Stomach (tissue), 9 donors: ENCODE results near the gene ATP2A3. TPM values are rescaled to one million over a fixed set of nuclear protein-coding genes. Genes with fewer than 3 reads are reported as not detected.
"Not testable (repeated sequence)": the region's sequence is repeated elsewhere in the genome, so short reads cannot be mapped to it uniquely, and the experiment has no call there.

Experiments used
- DNase-seq, 2 donors: peaks; one replicate each; pipeline versions ENCODE4 v3.0.0 to v3.0.0-alpha.2; 2013 to 2019
- H3K27ac ChIP-seq, 5 donors: fragments of 200-600 bp in 4 of 5; sonication (generic) in 4 of 5; one replicate each; pipeline ENCODE4 v1.5.1; 2013 to 2019; ENCODE audit warnings: mild to moderate bottlenecking in 1 of 5, moderate library complexity in 1 of 5
- H3K27me3 ChIP-seq, 3 donors: fragments of 200-600 bp; sonication (generic); one replicate each; pipeline ENCODE4 v1.5.1; 2017 to 2019; ENCODE audit warnings: mixed run types in 1 of 3
- H3K36me3 ChIP-seq, 4 donors: fragments of 200-600 bp; sonication (generic); 1 replicate in 3 of 4; 2 replicates in 1 of 4; pipeline ENCODE4 v1.5.1; 2016 to 2019
- H3K4me1 ChIP-seq, 4 donors: fragments of 200-600 bp; sonication (generic); one replicate each; pipeline ENCODE4 v1.5.1; 2016 to 2019
- H3K4me3 ChIP-seq, 4 donors: fragments of 200-600 bp; sonication (generic) in 3 of 4; one replicate each; pipeline ENCODE4 v1.5.1; 2016 to 2019; ENCODE audit warnings: mild to moderate bottlenecking in 1 of 4
- H3K9me3 ChIP-seq, 4 donors: fragments of 200-600 bp; sonication (generic); one replicate each; pipeline ENCODE4 v1.5.1; 2016 to 2019
- CTCF ChIP-seq, 7 experiments: fragments of 450-650 bp in 4 of 7; fragments of 200-600 bp in 3 of 7; sonication (generic) in 3 of 7; IDR thresholded peaks; one replicate each; pipeline ENCODE4 v1.5.1; 2016 to 2019; ENCODE audit warnings: antibody characterized with exemption in 7 of 7, control low read depth in 2 of 7, mild to moderate bottlenecking in 1 of 7
- EP300 ChIP-seq: sonication (generic); formaldehyde crosslinking; IDR thresholded peaks from one replicate; pipeline ENCODE4 v1.6.1; 2017; ENCODE audit warnings: antibody characterized with exemption
- POLR2A ChIP-seq, 4 donors: fragments of 450-650 bp; IDR thresholded peaks; one replicate each; pipeline ENCODE4 v1.6.1; 2016; ENCODE audit warnings: antibody characterized with exemption in 4 of 4, control low read depth in 2 of 4, mild to moderate bottlenecking in 1 of 4, moderate library complexity in 1 of 4
- POLR2AphosphoS5 ChIP-seq, 3 donors: sonication (generic); formaldehyde crosslinking; IDR thresholded peaks; one replicate each; pipeline ENCODE4 v1.6.1; 2016; ENCODE audit warnings: antibody characterized with exemption in 3 of 3
- WGBS, 5 donors: extraction: QIAGEN DNeasy Blood & Tissue Kit in 3 of 5; methylation state at CpG; one replicate each; pipeline versions ENCODE4 v1.1.5 to v1.1.7; 2013 to 2018; 5-methylcytosine and 5-hydroxymethylcytosine counted together
- intact Hi-C: fragments of 100-400 bp; cut with DNase I; formaldehyde crosslinking; loops from one replicate; pipeline ENCODE4 v1.15.1; 2023; ENCODE audit warnings: low total_unique reads
- polyA plus RNA-seq, 3 donors: library from polyadenylated mRNA; stranded (reverse); fragments of 200-250 nt; gene quantifications; one replicate each; pipeline ENCODE4 v1.2.3, GENCODE V29; 2013
- total RNA-seq, 5 donors: library from RNA; depleted of rRNA; stranded (reverse); fragments of >200 nt; gene quantifications; one replicate each; pipeline versions ENCODE4 v1.1.0 to v1.2.3, GENCODE V29; 2014 to 2016
- donor health status: healthy with polysubstance abuse.
- donor health status: Bipolar disorder and iron deficiency.
- donor health status: healthy.

ATP2A3 gene
- total and polyA plus RNA-seq, 8 donors, result 10.4 to 1,069 (median 64.1) TPM

GRCh38 chr17:3951003-3951402, 13.2 kb downstream of the ATP2A3 start:
- intact Hi-C loops, result no loop called here
- TF ChIP-seq CTCF (IDR thresholded peaks at IDR 0.05) (no peak), POLR2A (IDR thresholded peaks at IDR 0.05) (no peak), EP300 (no peak), POLR2AphosphoS5 (IDR thresholded peaks at IDR 0.05) (no peak)

GRCh38 chr17:3950584-3950983, 13.7 kb downstream of the ATP2A3 start:
- Histone ChIP-seq H3K4me1 (peaks cover 0 to 5% (median 2%) of the 10 kb centered on the region in 4 donors), H3K9me3 (no peaks in the 10 kb centered on the region), H3K4me3 (no peak overlapping the region), H3K27me3 (no peaks in the 10 kb centered on the region), H3K36me3 (peaks cover 14 to 76% (median 56%) of the 10 kb centered on the region in 4 donors), H3K27ac (no peak overlapping the region)
- 88 to 93% (median 92%) methylated on average over 12 of the region's 12 CpGs for WGBS, 5 donors
- DNase-seq, result no peak
- TF ChIP-seq EP300, result no peak
- TF ChIP-seq POLR2A (IDR thresholded peaks at IDR 0.05), result no peak
- TF ChIP-seq POLR2AphosphoS5 (IDR thresholded peaks at IDR 0.05), result no peak
- no peak for TF ChIP-seq CTCF (IDR thresholded peaks at IDR 0.05)
- intact Hi-C loops, result no loop called here

More at GRCh38 chr17:3951003-3951402, 13.2 kb downstream of the ATP2A3 start:
- Histone ChIP-seq H3K27me3 (no peaks in the 10 kb centered on the region), H3K4me1 (peaks cover 0 to 6% (median 2%) of the 10 kb centered on the region in 4 donors), H3K27ac (no peak overlapping the region), H3K4me3 (no peak overlapping the region), H3K9me3 (no peaks in the 10 kb centered on the region), H3K36me3 (peaks cover 14 to 73% (median 54%) of the 10 kb centered on the region in 4 donors)
- no peak for DNase-seq
- 94 to 97% (median 96%) methylated on average over 17 of the region's 17 CpGs for WGBS, 5 donors

- no peak for TF ChIP-seq CTCF (IDR thresholded peaks at IDR 0.05)
- intact Hi-C loops, result no loop called here
- H3K4me1 ChIP-seq, result peaks cover 6 to 12% (median 9%) of the 10 kb centered on the region in 4 donors
- no peak overlapping the region for H3K27ac ChIP-seq
- WGBS, 5 donors, result 61 to 97% (median 92%) methylated on average over 3 of the region's 3 CpGs
- no peaks in the 10 kb centered on the region for H3K9me3 ChIP-seq
- DNase-seq, result no peak
- H3K4me3 ChIP-seq, result no peak overlapping the region
- H3K27me3 ChIP-seq, result no peaks in the 10 kb centered on the region
- H3K36me3 ChIP-seq, result peaks cover 14 to 88% (median 65%) of the 10 kb centered on the region in 4 donors
These were observed 14.8 kb downstream of the ATP2A3 start for GRCh38 chr17:3949418-3949817.

- 91 to 97% (median 92%) methylated on average over 3 of the region's 3 CpGs for WGBS, 5 donors
- H3K27ac ChIP-seq, H3K4me3 ChIP-seq, DNase-seq, H3K9me3 ChIP-seq, H3K27me3 ChIP-seq, intact Hi-C loops: not testable (repeated sequence)
- H3K4me1 ChIP-seq, result peaks cover 6 to 18% (median 13%) of the 10 kb centered on the region in 4 donors
- peaks cover 14 to 90% (median 69%) of the 10 kb centered on the region in 4 donors for H3K36me3 ChIP-seq
These were observed 15.7 kb downstream of the ATP2A3 start for GRCh38 chr17:3948551-3948950.

- Histone ChIP-seq H3K4me1 (peaks cover 6 to 18% (median 13%) of the 10 kb centered on the region in 4 donors), H3K4me3 (no peak overlapping the region), H3K9me3 (no peaks in the 10 kb centered on the region), H3K27ac (no peak overlapping the region), H3K36me3 (peaks cover 14 to 91% (median 76%) of the 10 kb centered on the region in 4 donors), H3K27me3 (no peaks in the 10 kb centered on the region)
- TF ChIP-seq POLR2AphosphoS5 (IDR thresholded peaks at IDR 0.05) (no peak), POLR2A (IDR thresholded peaks at IDR 0.05) (no peak), EP300 (no peak), CTCF (IDR thresholded peaks at IDR 0.05) (no peak)
- WGBS, 5 donors, result 94 to 96% (median 95%) methylated on average over 40 to 43 of the region's 43 CpGs
- DNase-seq, result no peak
- intact Hi-C loops, result no loop called here
These were observed 16.9 kb downstream of the ATP2A3 start for GRCh38 chr17:3947318-3947810.
